Caki2 (cell line): ENCODE results near the gene PCSK9. TPM values are rescaled to one million over a fixed set of nuclear protein-coding genes. Genes with fewer than 3 reads are reported as not detected.

Source experiments
- DNase-seq: peaks from one replicate; pipeline ENCODE4 v3.0.0-alpha.2; 2015; ENCODE audit warnings: low read depth
- in situ Hi-C: cut with HindIII; loops from 2 replicates; pipeline ENCODE4 v1.10.0; 2016; ENCODE audit warnings: low sequenced_read_pairs, low pct_unique_long_range_greater_than_20kb, mixed read lengths
- total RNA-seq: library from RNA; depleted of rRNA; stranded (reverse); fragments of >200 nt; shearing (Covaris generic); gene quantifications from 2 replicates; pipeline ENCODE4 v1.2.3, GENCODE V29; 2014; ENCODE audit warnings: low replicate concordance; rRNA removed

The PCSK9 gene
- not detected in 2 replicates for total RNA-seq

- in situ Hi-C loops: no loop called here
- no peak for DNase-seq
Observed at GRCh38 chr1:55039342-55040082, at the start of gene PCSK9. TSS of gene PCSK9 (plus strand) at chr1:55039548. CDS start at chr1:55039838, 290 bp downstream.

GRCh38 chr1:54989968-54990810 lies 49.2 kb upstream of the PCSK9 start:
- DNase-seq: no peak
- in situ Hi-C loops: no loop called here

- in situ Hi-C loops: no loop called here
Observed at GRCh38 chr1:54990916-54991315, 48.4 kb upstream of the PCSK9 start.

GRCh38 chr1:54991939-54992338 lies 47.4 kb upstream of the PCSK9 start:
- in situ Hi-C loops: no loop called here
- DNase-seq: no peak

More at GRCh38 chr1:54990916-54991315, 48.4 kb upstream of the PCSK9 start:
- DNase-seq: no peak

- no peak for DNase-seq
- in situ Hi-C loops: no loop called here
Observed at GRCh38 chr1:54993140-54993539, 46.2 kb upstream of the PCSK9 start.

- DNase-seq: no peak
- in situ Hi-C loops: no loop called here
Observed at GRCh38 chr1:54994355-54994990, 44.9 kb upstream of the PCSK9 start.

GRCh38 chr1:54995013-54995760 lies 44.2 kb upstream of the PCSK9 start:
- in situ Hi-C loops: no loop called here
- DNase-seq: no peak

- no peak for DNase-seq
- in situ Hi-C loops: no loop called here
Observed at GRCh38 chr1:54995835-54996234, 43.5 kb upstream of the PCSK9 start.

- in situ Hi-C loops: no loop called here
- peak; percentile 29 for DNase-seq
Observed at GRCh38 chr1:54996359-54996868, 42.9 kb upstream of the PCSK9 start.

- in situ Hi-C loops: no loop called here
- DNase-seq: no peak
Observed at GRCh38 chr1:54996869-54997710, 42.3 kb upstream of the PCSK9 start.

- no peak for DNase-seq
- in situ Hi-C loops: no loop called here
Observed at GRCh38 chr1:54997711-54997986, 41.7 kb upstream of the PCSK9 start.

GRCh38 chr1:54998100-54998499 lies 41.2 kb upstream of the PCSK9 start:
- DNase-seq: no peak
- in situ Hi-C loops: no loop called here

- no peak for DNase-seq
- in situ Hi-C loops: no loop called here
Observed at GRCh38 chr1:54998677-54999076, 40.7 kb upstream of the PCSK9 start, which contains the start of gene BSND. TSS of gene BSND (plus strand) at chr1:54998933. CDS start at chr1:54999187, 254 bp downstream.

GRCh38 chr1:55000110-55001085 lies 39.0 kb upstream of the PCSK9 start:
- no peak for DNase-seq
- in situ Hi-C loops: no loop called here

GRCh38 chr1:55001311-55001710 lies 38.0 kb upstream of the PCSK9 start:
- no peak for DNase-seq
- in situ Hi-C loops: no loop called here

GRCh38 chr1:55002686-55003085 lies 36.7 kb upstream of the PCSK9 start:
- in situ Hi-C loops: no loop called here
- DNase-seq: no peak
